Measurements from ENCODE around the gene AP1S3.
A peak's percentile ranks its signal among the peaks of the same experiment; 100 is the strongest.

The AP1S3 gene

GRCh38 chr2:223767341-223767740 is 70.0 kb downstream of the AP1S3 start:
- DNase-seq, result no peak

GRCh38 chr2:223765221-223765785 is 72.1 kb downstream of the AP1S3 start:
- Histone ChIP-seq H3K9ac (ENCODE audit: low read length) (no peak overlapping the region), H2AK5ac (ENCODE audit: low read length, severe bottlenecking) (no peak overlapping the region)
- WGBS, result 88% methylated on average over 6 of the region's 6 CpGs

More at GRCh38 chr2:223767341-223767740, 70.0 kb downstream of the AP1S3 start:
- no peaks in the 10 kb centered on the region for H3K79me1 ChIP-seq (replicated peaks; ENCODE audit: low read length, poor library complexity, severe bottlenecking)
- H3K36me3 ChIP-seq (ENCODE audit: control insufficient read depth in 1 of 2, insufficient read depth in 2 of 2, low read depth in 1 of 2, low read length in 2 of 2), result no peaks in the 10 kb centered on the region
- no peak overlapping the region for H2BK15ac ChIP-seq (ENCODE audit: low read depth, poor library complexity, severe bottlenecking)
- H3K9me3 ChIP-seq (ENCODE audit: control insufficient read depth, low read length), result no peaks in the 10 kb centered on the region
- H3K4me1 ChIP-seq (ENCODE audit: control insufficient read depth, insufficient read depth, low read depth, low read length), result no peaks in the 10 kb centered on the region
- H2BK5ac ChIP-seq (ENCODE audit: low read depth, low read length, poor library complexity, severe bottlenecking), result no peak overlapping the region
- no peak overlapping the region for H3K4me3 ChIP-seq (ENCODE audit: insufficient read depth in 1 of 2, low read depth in 1 of 2, low read length in 2 of 2)
- H3K9ac ChIP-seq (ENCODE audit: low read length), result no peak overlapping the region
- H3K4me2 ChIP-seq (ENCODE audit: low read length, poor library complexity, severe bottlenecking), result no peak overlapping the region
- no peak overlapping the region for H3K23ac ChIP-seq (ENCODE audit: low read length in 2 of 2)
- no peak overlapping the region for H4K91ac ChIP-seq (ENCODE audit: low read length)
- no peaks in the 10 kb centered on the region for H3K27me3 ChIP-seq (ENCODE audit: control insufficient read depth in 1 of 2, insufficient read depth in 1 of 2, low read length in 2 of 2)
- no peak overlapping the region for H2BK12ac ChIP-seq (ENCODE audit: low read length in 2 of 2)
- H3K14ac ChIP-seq (ENCODE audit: low read length in 2 of 2), result no peak overlapping the region
- no peak overlapping the region for H2AFZ ChIP-seq (ENCODE audit: low read depth, low read length)
- H2AK5ac ChIP-seq (ENCODE audit: low read length, severe bottlenecking), result no peak overlapping the region
- H3K27ac ChIP-seq (ENCODE audit: low read length, poor library complexity, severe bottlenecking), result no peak overlapping the region
- H2BK120ac ChIP-seq (ENCODE audit: low read depth, low read length), result no peak overlapping the region
- H4K8ac ChIP-seq (ENCODE audit: low read length), result no peak overlapping the region
- H3K4ac ChIP-seq (ENCODE audit: low read depth in 1 of 2, low read length in 2 of 2), result no peak overlapping the region
- no peak overlapping the region for H3K18ac ChIP-seq (ENCODE audit: low read depth in 1 of 2, low read length in 2 of 2)

GRCh38 chr2:223764796-223765195 is 72.6 kb downstream of the AP1S3 start:
- WGBS, result no CpG with 5 or more reads among the region's 1 CpG
- DNase-seq, result no peak

More at GRCh38 chr2:223765221-223765785, 72.1 kb downstream of the AP1S3 start:
- H4K91ac ChIP-seq (ENCODE audit: low read length), result no peak overlapping the region
- DNase-seq, result no peak
- H3K4me1 ChIP-seq (ENCODE audit: control insufficient read depth, insufficient read depth, low read depth, low read length), result peaks cover 5% of the 10 kb centered on the region
- H3K14ac ChIP-seq (ENCODE audit: low read length in 2 of 2), result no peak overlapping the region
- no peaks in the 10 kb centered on the region for H3K27me3 ChIP-seq (ENCODE audit: control insufficient read depth in 1 of 2, insufficient read depth in 1 of 2, low read length in 2 of 2)
- no peaks in the 10 kb centered on the region for H3K9me3 ChIP-seq (ENCODE audit: control insufficient read depth, low read length)
- H2BK15ac ChIP-seq (ENCODE audit: low read depth, poor library complexity, severe bottlenecking), result no peak overlapping the region
- no peak overlapping the region for H2BK120ac ChIP-seq (ENCODE audit: low read depth, low read length)
- H4K8ac ChIP-seq (ENCODE audit: low read length), result no peak overlapping the region
- no peak overlapping the region for H3K4me3 ChIP-seq (ENCODE audit: insufficient read depth in 1 of 2, low read depth in 1 of 2, low read length in 2 of 2)
- H2BK12ac ChIP-seq (ENCODE audit: low read length in 2 of 2), result no peak overlapping the region
- H3K36me3 ChIP-seq (ENCODE audit: control insufficient read depth in 1 of 2, insufficient read depth in 2 of 2, low read depth in 1 of 2, low read length in 2 of 2), result no peaks in the 10 kb centered on the region
- no peak overlapping the region for H3K23ac ChIP-seq (ENCODE audit: low read length in 2 of 2)
- H3K79me1 ChIP-seq (replicated peaks; ENCODE audit: low read length, poor library complexity, severe bottlenecking), result no peaks in the 10 kb centered on the region
- H2BK5ac ChIP-seq (ENCODE audit: low read depth, low read length, poor library complexity, severe bottlenecking), result no peak overlapping the region
- no peak overlapping the region for H3K4ac ChIP-seq (ENCODE audit: low read depth in 1 of 2, low read length in 2 of 2)
- H3K27ac ChIP-seq (ENCODE audit: low read length, poor library complexity, severe bottlenecking), result no peak overlapping the region
- no peak overlapping the region for H2AFZ ChIP-seq (ENCODE audit: low read depth, low read length)
- H3K4me2 ChIP-seq (ENCODE audit: low read length, poor library complexity, severe bottlenecking), result no peak overlapping the region
- H3K18ac ChIP-seq (ENCODE audit: low read depth in 1 of 2, low read length in 2 of 2), result no peak overlapping the region

GRCh38 chr2:223762853-223763252 is 74.5 kb downstream of the AP1S3 start:
- Histone ChIP-seq H3K4me1 (ENCODE audit: control insufficient read depth, insufficient read depth, low read depth, low read length) (peaks cover 9% of the 10 kb centered on the region), H2BK12ac (ENCODE audit: low read length in 2 of 2) (no peak overlapping the region)
- WGBS, result 100% methylated on average over 1 of the region's 1 CpG

More at GRCh38 chr2:223764796-223765195, 72.6 kb downstream of the AP1S3 start:
- no peak overlapping the region for H3K14ac ChIP-seq (ENCODE audit: low read length in 2 of 2)
- no peak overlapping the region for H3K4ac ChIP-seq (ENCODE audit: low read depth in 1 of 2, low read length in 2 of 2)
- no peak overlapping the region for H2BK15ac ChIP-seq (ENCODE audit: low read depth, poor library complexity, severe bottlenecking)
- H3K9me3 ChIP-seq (ENCODE audit: control insufficient read depth, low read length), result no peaks in the 10 kb centered on the region
- H4K91ac ChIP-seq (ENCODE audit: low read length), result no peak overlapping the region
- H3K9ac ChIP-seq (ENCODE audit: low read length), result no peak overlapping the region
- H4K8ac ChIP-seq (ENCODE audit: low read length), result no peak overlapping the region
- H3K4me3 ChIP-seq (ENCODE audit: insufficient read depth in 1 of 2, low read depth in 1 of 2, low read length in 2 of 2), result no peak overlapping the region
- H2BK120ac ChIP-seq (ENCODE audit: low read depth, low read length), result no peak overlapping the region
- H3K79me1 ChIP-seq (replicated peaks; ENCODE audit: low read length, poor library complexity, severe bottlenecking), result no peaks in the 10 kb centered on the region
- no peak overlapping the region for H2BK12ac ChIP-seq (ENCODE audit: low read length in 2 of 2)
- no peak overlapping the region for H2AK5ac ChIP-seq (ENCODE audit: low read length, severe bottlenecking)
- no peak overlapping the region for H2BK5ac ChIP-seq (ENCODE audit: low read depth, low read length, poor library complexity, severe bottlenecking)
- H2AFZ ChIP-seq (ENCODE audit: low read depth, low read length), result no peak overlapping the region
- H3K36me3 ChIP-seq (ENCODE audit: control insufficient read depth in 1 of 2, insufficient read depth in 2 of 2, low read depth in 1 of 2, low read length in 2 of 2), result no peaks in the 10 kb centered on the region
- H3K4me2 ChIP-seq (ENCODE audit: low read length, poor library complexity, severe bottlenecking), result no peak overlapping the region
- H3K18ac ChIP-seq (ENCODE audit: low read depth in 1 of 2, low read length in 2 of 2), result no peak overlapping the region
- no peak overlapping the region for H3K27ac ChIP-seq (ENCODE audit: low read length, poor library complexity, severe bottlenecking)
- H3K4me1 ChIP-seq (ENCODE audit: control insufficient read depth, insufficient read depth, low read depth, low read length), result peaks cover 5% of the 10 kb centered on the region
- H3K23ac ChIP-seq (ENCODE audit: low read length in 2 of 2), result no peak overlapping the region
- H3K27me3 ChIP-seq (ENCODE audit: control insufficient read depth in 1 of 2, insufficient read depth in 1 of 2, low read length in 2 of 2), result no peaks in the 10 kb centered on the region

More at GRCh38 chr2:223762853-223763252, 74.5 kb downstream of the AP1S3 start:
- Histone ChIP-seq H2AFZ (ENCODE audit: low read depth, low read length) (no peak overlapping the region), H3K27ac (ENCODE audit: low read length, poor library complexity, severe bottlenecking) (no peak overlapping the region), H3K18ac (ENCODE audit: low read depth in 1 of 2, low read length in 2 of 2) (no peak overlapping the region), H2BK15ac (ENCODE audit: low read depth, poor library complexity, severe bottlenecking) (no peak overlapping the region), H3K27me3 (ENCODE audit: control insufficient read depth in 1 of 2, insufficient read depth in 1 of 2, low read length in 2 of 2) (no peaks in the 10 kb centered on the region), H3K9me3 (ENCODE audit: control insufficient read depth, low read length) (no peaks in the 10 kb centered on the region), H3K9ac (ENCODE audit: low read length) (no peak overlapping the region), H3K36me3 (ENCODE audit: control insufficient read depth in 1 of 2, insufficient read depth in 2 of 2, low read depth in 1 of 2, low read length in 2 of 2) (no peaks in the 10 kb centered on the region), H4K8ac (ENCODE audit: low read length) (no peak overlapping the region), H3K14ac (ENCODE audit: low read length in 2 of 2) (no peak overlapping the region), H2BK120ac (ENCODE audit: low read depth, low read length) (no peak overlapping the region), H2AK5ac (ENCODE audit: low read length, severe bottlenecking) (no peak overlapping the region), H3K4me2 (ENCODE audit: low read length, poor library complexity, severe bottlenecking) (no peak overlapping the region), H3K79me1 (replicated peaks; ENCODE audit: low read length, poor library complexity, severe bottlenecking) (no peaks in the 10 kb centered on the region), H3K4ac (ENCODE audit: low read depth in 1 of 2, low read length in 2 of 2) (no peak overlapping the region), H3K23ac (ENCODE audit: low read length in 2 of 2) (no peak overlapping the region), H2BK5ac (ENCODE audit: low read depth, low read length, poor library complexity, severe bottlenecking) (no peak overlapping the region), H3K4me3 (ENCODE audit: insufficient read depth in 1 of 2, low read depth in 1 of 2, low read length in 2 of 2) (no peak overlapping the region), H4K91ac (ENCODE audit: low read length) (no peak overlapping the region)
- DNase-seq, result peak; percentile 23
